ENCODE measurements around the gene KLK13.

DNA sequence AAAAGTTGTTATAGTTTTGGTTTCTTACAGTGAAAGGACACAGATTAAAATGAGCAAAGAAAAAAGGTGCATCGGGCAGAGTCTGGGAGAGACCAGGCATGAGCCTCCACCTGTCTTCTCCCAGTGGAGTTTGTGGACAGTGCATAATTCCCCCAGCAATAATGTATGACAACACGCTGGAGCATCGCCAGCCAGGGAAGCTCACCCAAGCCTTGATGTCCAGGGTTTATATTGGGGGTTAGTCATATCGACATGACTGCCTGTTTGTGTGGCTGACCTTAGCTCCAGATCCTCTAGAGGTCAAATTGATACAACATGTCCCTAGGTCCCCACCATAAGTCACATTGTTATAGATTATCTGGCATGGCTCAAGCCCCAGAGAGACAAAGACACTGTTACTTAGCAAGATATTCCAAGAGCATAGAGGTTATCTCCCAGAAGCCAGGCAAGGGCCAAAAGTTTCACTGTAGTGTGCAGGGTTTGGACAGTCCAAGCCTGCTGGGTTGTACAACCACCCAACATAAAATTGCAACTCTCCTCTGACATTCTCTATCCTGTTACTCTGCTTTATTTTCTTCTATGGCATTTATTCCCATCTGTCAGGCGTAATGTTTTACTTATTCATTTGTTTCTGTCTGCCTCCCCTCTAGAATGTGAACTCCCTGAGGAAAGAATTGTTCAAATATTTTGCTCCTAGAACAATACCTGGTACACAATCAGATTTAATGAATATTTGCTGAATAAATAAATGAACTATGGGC, 5.6 kb upstream of the KLK13 start:
- TF ChIP-seq EP300 (IDR thresholded peaks at IDR 0.05) (no peak), RNF2 (IDR thresholded peaks at IDR 0.05; ENCODE audit: borderline replicate concordance, low read depth) (no peak)

Measured in A549 (cell line).